Small intestine (tissue), 7 donors: ENCODE results near the gene AIRE. TPM values are rescaled to one million over a fixed set of nuclear protein-coding genes. Genes with fewer than 3 reads are reported as not detected.
A peak's percentile ranks its signal among the peaks of the same experiment; 100 is the strongest.

Experiments used
- DNase-seq, 2 donors: peaks; one replicate each; pipeline versions ENCODE4 v3.0.0 to v3.0.0-alpha.2; 2013
- FAIRE-seq: peaks from 2 replicates; lab custom pipeline; 2012; peaks lifted over from hg19 to GRCh38; lab: Jason Lieb, UNC
- H3K27ac ChIP-seq, 3 donors: one replicate each; pipeline ENCODE4 v1.5.1; 2013; ENCODE audit warnings: low read length in 2 of 3, mild to moderate bottlenecking in 2 of 3, control low read depth in 1 of 3, inconsistent platforms in 1 of 3, low read depth in 1 of 3, moderate library complexity in 1 of 3
- H3K27me3 ChIP-seq, 3 donors: one replicate each; pipeline ENCODE4 v1.6.1; 2013; ENCODE audit warnings: low read length in 3 of 3, inconsistent platforms in 1 of 3; ENCODE audit not compliant: control insufficient read depth in 3 of 3, insufficient read depth in 3 of 3
- H3K36me3 ChIP-seq, 3 donors: one replicate each; pipeline ENCODE4 v1.6.1; 2013; ENCODE audit warnings: low read length in 3 of 3, inconsistent platforms in 1 of 3, low read depth in 1 of 3, mild to moderate bottlenecking in 1 of 3, moderate library complexity in 1 of 3; ENCODE audit not compliant: control insufficient read depth in 3 of 3, insufficient read depth in 2 of 3
- H3K4me1 ChIP-seq, 3 donors: one replicate each; pipeline ENCODE4 v1.6.1; 2013; ENCODE audit warnings: low read length in 2 of 3, inconsistent platforms in 1 of 3, low read depth in 1 of 3, mild to moderate bottlenecking in 1 of 3, moderate library complexity in 1 of 3; ENCODE audit not compliant: control insufficient read depth in 3 of 3, insufficient read depth in 2 of 3
- H3K4me3 ChIP-seq, 3 donors: one replicate each; pipeline ENCODE4 v1.5.1; 2013; ENCODE audit warnings: low read length in 3 of 3, control low read depth in 1 of 3, inconsistent platforms in 1 of 3, low read depth in 1 of 3, mild to moderate bottlenecking in 1 of 3, moderate library complexity in 1 of 3
- H3K9me3 ChIP-seq, 2 donors: one replicate each; pipeline ENCODE4 v1.6.1; 2013; ENCODE audit warnings: low read depth in 1 of 2, low read length in 1 of 2; ENCODE audit not compliant: control insufficient read depth in 2 of 2, insufficient read depth in 1 of 2
- WGBS, 3 donors: extraction: QIAGEN DNeasy Blood & Tissue Kit; methylation state at CpG; one replicate each; pipeline ENCODE4 v1.1.7; 2013; 5-methylcytosine and 5-hydroxymethylcytosine counted together
- polyA plus RNA-seq, 4 donors: library from polyadenylated mRNA; stranded (reverse) in 3 of 4; unstranded in 1 of 4; fragments of 200-250 nt in 3 of 4; fragments of 120-200 nt in 1 of 4; gene quantifications; one replicate each; pipeline versions ENCODE4 v1.2.1 to v1.2.3, GENCODE V29; 2013
- donor health status: healthy with polysubstance abuse.
- donor health status: control.
- donor health status: control.
- donor health status: Bipolar disorder and iron deficiency.
- donor health status: healthy.

AIRE gene
- polyA plus RNA-seq, 4 donors, result 0.06 to 7.0 TPM; not detected in 2

- DNase-seq, result no peak
- H3K36me3 ChIP-seq, result peaks cover 18 to 95% (median 19%) of the 10 kb centered on the region in 3 donors
Observed at GRCh38 chr21:44325386-44326271, 40.0 kb downstream of the AIRE start.

GRCh38 chr21:44326272-44326647 is 40.6 kb downstream of the AIRE start:
- FAIRE-seq (no peak), DNase-seq (no peak)
- H3K36me3 ChIP-seq, result peaks cover 13 to 96% (median 18%) of the 10 kb centered on the region in 3 donors
- H3K27ac ChIP-seq, result no peak overlapping the region
- no peaks in the 10 kb centered on the region for H3K4me1 ChIP-seq
- no peaks in the 10 kb centered on the region for H3K27me3 ChIP-seq
- no peak overlapping the region for H3K4me3 ChIP-seq
- no peaks in the 10 kb centered on the region for H3K9me3 ChIP-seq
- 89 to 92% (median 91%) methylated on average over 9 to 13 of the region's 13 CpGs for WGBS, 3 donors

More at GRCh38 chr21:44325386-44326271, 40.0 kb downstream of the AIRE start:
- Histone ChIP-seq H3K4me3 (no peak overlapping the region), H3K27me3 (no peaks in the 10 kb centered on the region), H3K4me1 (no peaks in the 10 kb centered on the region), H3K9me3 (no peaks in the 10 kb centered on the region), H3K27ac (no peak overlapping the region)
- FAIRE-seq, result no peak
- WGBS, 3 donors, result 84 to 92% (median 90%) methylated on average over 40 to 44 of the region's 44 CpGs

- H3K4me3 ChIP-seq, result no peak overlapping the region
- no peaks in the 10 kb centered on the region for H3K9me3 ChIP-seq
- no peaks in the 10 kb centered on the region for H3K27me3 ChIP-seq
- DNase-seq (no peak), FAIRE-seq (no peak)
- 83 to 85% (median 83%) methylated on average over 25 to 26 of the region's 26 CpGs for WGBS, 3 donors
- H3K27ac ChIP-seq, result no peak overlapping the region
- no peaks in the 10 kb centered on the region for H3K4me1 ChIP-seq
- peaks cover 8 to 96% (median 14%) of the 10 kb centered on the region in 3 donors for H3K36me3 ChIP-seq
Observed at GRCh38 chr21:44326716-44327602, 41.3 kb downstream of the AIRE start.

GRCh38 chr21:44327603-44327974 is 41.9 kb downstream of the AIRE start:
- FAIRE-seq, result no peak
- Histone ChIP-seq H3K27me3 (no peaks in the 10 kb centered on the region), H3K27ac (no peak overlapping the region), H3K36me3 (peaks cover 8 to 95% (median 12%) of the 10 kb centered on the region in 3 donors), H3K9me3 (no peaks in the 10 kb centered on the region), H3K4me1 (no peaks in the 10 kb centered on the region), H3K4me3 (no peak overlapping the region)
- 86 to 91% (median 89%) methylated on average over 11 of the region's 11 CpGs for WGBS, 3 donors
- DNase-seq, result no peak

GRCh38 chr21:44328242-44328895 is 42.7 kb downstream of the AIRE start:
- no peak overlapping the region for H3K27ac ChIP-seq
- H3K9me3 ChIP-seq, result no peaks in the 10 kb centered on the region
- H3K4me3 ChIP-seq, result no peak overlapping the region
- WGBS, 3 donors, result 57 to 80% (median 71%) methylated on average over 25 of the region's 25 CpGs
- no peak for DNase-seq
- H3K4me1 ChIP-seq, result no peaks in the 10 kb centered on the region
- H3K36me3 ChIP-seq, result peaks cover 7 to 93% (median 8%) of the 10 kb centered on the region in 3 donors
- H3K27me3 ChIP-seq, result no peaks in the 10 kb centered on the region
- FAIRE-seq, result no peak

GRCh38 chr21:44329086-44329889 is 43.6 kb downstream of the AIRE start:
- Histone ChIP-seq H3K27ac (no peak overlapping the region), H3K9me3 (no peaks in the 10 kb centered on the region), H3K4me1 (no peaks in the 10 kb centered on the region), H3K4me3 (no peak overlapping the region), H3K27me3 (no peaks in the 10 kb centered on the region), H3K36me3 (peaks cover 7 to 87% (median 8%) of the 10 kb centered on the region in 3 donors)
- FAIRE-seq (no peak), DNase-seq (peak; percentile 16 to 22)
- WGBS, 3 donors, result 33 to 74% (median 64%) methylated on average over 25 to 26 of the region's 26 CpGs

- Histone ChIP-seq H3K9me3 (no peaks in the 10 kb centered on the region), H3K4me1 (no peaks in the 10 kb centered on the region), H3K27ac (no peak overlapping the region), H3K27me3 (no peaks in the 10 kb centered on the region), H3K4me3 (no peak overlapping the region), H3K36me3 (peaks cover 2 to 84% (median 7%) of the 10 kb centered on the region in 3 donors)
- WGBS, 3 donors, result 85 to 89% (median 85%) methylated on average over 41 to 44 of the region's 44 CpGs
- FAIRE-seq (no peak), DNase-seq (no peak)
Observed at GRCh38 chr21:44329971-44330681, 44.5 kb downstream of the AIRE start.
